ENCODE measurements around the gene PPTC7. TPM values are rescaled to one million over a fixed set of nuclear protein-coding genes. Genes with fewer than 3 reads are reported as not detected.
A peak's percentile ranks its signal among the peaks of the same experiment; 100 is the strongest.

PPTC7 gene
- polyA plus RNA-seq, 1 donor from 2014 or later, result 7.2 TPM

- Histone ChIP-seq H3K9ac (ENCODE audit: low read length) (no peak overlapping the region), H2AFZ (ENCODE audit: low read depth, low read length) (no peak overlapping the region), H3K79me2 (replicated peaks; ENCODE audit: insufficient read depth, low read length) (no peaks in the 10 kb centered on the region), H3K9me3 (ENCODE audit: low read length) (no peaks in the 10 kb centered on the region), H3K9me2 (ENCODE audit: insufficient read depth, low read length) (no peaks in the 10 kb centered on the region), H3K27ac (ENCODE audit: low read length) (no peak overlapping the region), H3K27me3 (ENCODE audit: insufficient read depth, low read depth, low read length) (no peaks in the 10 kb centered on the region), H3K4me3 (ENCODE audit: low read length) (no peak overlapping the region), H3K36me3 (ENCODE audit: insufficient read depth, low read length) (no peaks in the 10 kb centered on the region), H3F3A (ENCODE audit: insufficient read depth, low read length, poor library complexity, severe bottlenecking) (no peaks in the 10 kb centered on the region), H3K4me2 (ENCODE audit: low read length) (no peak overlapping the region), H4K20me1 (ENCODE audit: insufficient read depth) (no peaks in the 10 kb centered on the region)
- TF ChIP-seq MXI1 (conservative IDR thresholded peaks at IDR 0.05; ENCODE audit: poor library complexity, severe bottlenecking), result no peak
- no peak for TF ChIP-seq TAF1 (IDR thresholded peaks at IDR 0.05; ENCODE audit: low read depth)
- TF ChIP-seq RAD21 (conservative IDR thresholded peaks at IDR 0.05), result peak; percentile 50
- TF ChIP-seq REST (IDR thresholded peaks at IDR 0.05; ENCODE audit: borderline replicate concordance), result no peak
- no peak for TF ChIP-seq EZH2 (IDR thresholded peaks at IDR 0.05; ENCODE audit: borderline replicate concordance, insufficient read depth, low read length, poor library complexity, severe bottlenecking)
- peak; percentile 41 for TF ChIP-seq SMC3 (conservative IDR thresholded peaks at IDR 0.05; ENCODE audit: poor library complexity)
- TF ChIP-seq EP300 (conservative IDR thresholded peaks at IDR 0.05; ENCODE audit: poor library complexity, severe bottlenecking), result no peak
- no peak for TF ChIP-seq POLR2AphosphoS5 (IDR thresholded peaks at IDR 0.05)
- peak; percentile 47 for TF ChIP-seq CTCF (IDR thresholded peaks at IDR 0.05; ENCODE audit: poor library complexity, severe bottlenecking)
Observed at GRCh38 chr12:110600254-110600653, 17.1 kb upstream of the PPTC7 start.

GRCh38 chr12:110599334-110599733, 16.2 kb upstream of the PPTC7 start:
- no peak for TF ChIP-seq REST (IDR thresholded peaks at IDR 0.05; ENCODE audit: borderline replicate concordance)
- no peak overlapping the region for H3K9ac ChIP-seq (ENCODE audit: low read length)
- H3K27me3 ChIP-seq (ENCODE audit: insufficient read depth, low read depth, low read length), result no peaks in the 10 kb centered on the region
- no peak overlapping the region for H3K27ac ChIP-seq (ENCODE audit: low read length)
- no peaks in the 10 kb centered on the region for H3F3A ChIP-seq (ENCODE audit: insufficient read depth, low read length, poor library complexity, severe bottlenecking)
- H3K9me2 ChIP-seq (ENCODE audit: insufficient read depth, low read length), result no peaks in the 10 kb centered on the region
- no peaks in the 10 kb centered on the region for H3K36me3 ChIP-seq (ENCODE audit: insufficient read depth, low read length)
- no peak overlapping the region for H2AFZ ChIP-seq (ENCODE audit: low read depth, low read length)
- no peaks in the 10 kb centered on the region for H3K79me2 ChIP-seq (replicated peaks; ENCODE audit: insufficient read depth, low read length)
- no peak overlapping the region for H3K4me3 ChIP-seq (ENCODE audit: low read length)
- H3K4me2 ChIP-seq (ENCODE audit: low read length), result no peak overlapping the region
- no peaks in the 10 kb centered on the region for H4K20me1 ChIP-seq (ENCODE audit: insufficient read depth)
- no peaks in the 10 kb centered on the region for H3K9me3 ChIP-seq (ENCODE audit: low read length)
